GM12878 (cell line): ENCODE results near the gene BRD2. TPM values are rescaled to one million over a fixed set of nuclear protein-coding genes. Genes with fewer than 3 reads are reported as not detected.

Source experiments
- NRF1 ChIP-seq: conservative IDR thresholded peaks from 2 replicates; pipeline ENCODE4 v1.6.1; 2011; ENCODE audit warnings: mild to moderate bottlenecking, low read depth, low read length, improper control_type of control experiment
- PAX5 ChIP-seq: IDR thresholded peaks from 2 replicates; pipeline ENCODE4 v1.6.1; 2011; ENCODE audit warnings: low read depth, low read length, borderline replicate concordance
- PKNOX1 ChIP-seq: fragments of 450-650 bp; IDR thresholded peaks from 2 replicates; pipeline ENCODE4 v1.6.1; 2016; ENCODE audit warnings: mild to moderate bottlenecking
- PRDM15 ChIP-seq: fragments of 450-650 bp; formaldehyde crosslinking; IDR thresholded peaks from 2 replicates; pipeline ENCODE4 v1.4.0; 2020; ENCODE audit warnings: mild to moderate bottlenecking, moderate library complexity
- polyA plus RNA-seq, 11 experiments: library from polyadenylated mRNA; depleted of rRNA in 4 of 11; unstranded in 6 of 11; stranded (reverse) in 5 of 11; fragments of >200 nt; fragmentation: Nextera tagmentation in 4 of 11; fragmentation: Illumina TruSeq in 1 of 11; extraction: Ambion mirVana in 4 of 11; extraction: Trizol in 1 of 11; gene quantifications; 1 replicate in 1 of 11; 2 replicates in 10 of 11; pipeline versions ENCODE4 v1.2.1 to v1.2.3, GENCODE V29; 2011 to 2016; ENCODE audit warnings: inconsistent platforms in 2 of 11, missing spikeins in 2 of 11, low read depth in 1 of 11
- total RNA-seq, 4 experiments: library from RNA; depleted of rRNA in 3 of 4; stranded (reverse); fragments of >200 nt in 3 of 4; fragmentation: Illumina TruSeq in 1 of 4; extraction: Trizol in 1 of 4; gene quantifications; 2 replicates each; pipeline versions ENCODE4 v1.2.1 to v1.2.3, GENCODE V29; 2013 to 2021

Gene BRD2
- total and polyA plus RNA-seq, 10 of the 15 experiments (the other 5 are each of a cell fraction or from before 2014, with no cell fraction given) = 32.2 to 239 (median 139) TPM

GRCh38 chr6:32943864-32944649 lies 24.3 kb upstream of the BRD2 start (continued):
- TF ChIP-seq PRDM15 (CRISPR knock-in tag) (no peak), NRF1 (no peak), PKNOX1 (0 out of 2 replicates have a peak, but pooled peaks have one; percentile 29), PAX5 (peak; percentile 90)
- TF ChIP-seq, all 136 proteins: peak for 57
